GM18907 (cell line): ENCODE data around the gene SYT15.

Experiments
- ATAC-seq: cut with Tn5 transposase; IDR thresholded peaks from one replicate; pipeline ENCODE4 v1.9.1; 2021; ENCODE audit warnings: mild to moderate bottlenecking, moderate library complexity; ENCODE audit not compliant: unreplicated experiment

The SYT15 gene

GRCh38 chr10:46544989-46545791, 33.7 kb upstream of the SYT15 start:
- ATAC-seq = no peak

DNA sequence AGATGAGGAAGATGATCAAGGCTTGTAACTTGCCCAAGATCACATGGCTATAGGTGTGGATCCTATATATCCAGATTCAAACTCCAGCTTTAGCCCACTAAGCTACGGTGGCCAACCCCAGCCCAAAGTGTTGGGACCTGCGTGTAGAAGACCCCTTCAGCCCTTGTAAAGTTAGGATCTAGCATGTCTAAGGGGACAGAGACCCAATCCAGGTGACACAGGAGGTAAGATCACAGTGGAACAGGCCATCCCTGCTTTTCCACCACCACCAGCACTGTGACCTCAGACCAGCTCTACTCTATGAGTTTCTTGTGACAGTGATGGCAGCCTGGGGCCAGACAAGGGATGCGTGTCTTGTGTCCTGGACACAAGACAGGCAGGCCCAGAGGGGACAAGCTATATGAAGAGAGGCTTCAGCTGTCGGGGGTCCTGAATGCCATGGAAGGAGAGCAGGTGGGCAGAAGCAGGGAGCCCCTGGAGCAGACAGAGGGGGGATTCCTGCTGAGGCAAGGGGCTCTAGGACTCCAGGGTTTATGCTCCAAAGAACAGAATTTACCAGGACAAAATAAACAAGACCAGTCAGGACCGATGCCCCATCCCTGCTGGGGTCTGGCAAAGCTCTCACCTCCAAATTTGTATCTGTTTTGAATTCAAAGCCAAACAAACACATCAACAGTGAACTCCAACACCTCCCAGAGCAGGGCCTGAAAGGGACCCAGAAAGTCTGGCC, 32.9 kb upstream of the SYT15 start:
- no peak for ATAC-seq

GRCh38 chr10:46546591-46547540, 32.1 kb upstream of the SYT15 start:
- no peak for ATAC-seq

GRCh38 chr10:46547541-46548497, 31.1 kb upstream of the SYT15 start:
- no peak for ATAC-seq

DNA sequence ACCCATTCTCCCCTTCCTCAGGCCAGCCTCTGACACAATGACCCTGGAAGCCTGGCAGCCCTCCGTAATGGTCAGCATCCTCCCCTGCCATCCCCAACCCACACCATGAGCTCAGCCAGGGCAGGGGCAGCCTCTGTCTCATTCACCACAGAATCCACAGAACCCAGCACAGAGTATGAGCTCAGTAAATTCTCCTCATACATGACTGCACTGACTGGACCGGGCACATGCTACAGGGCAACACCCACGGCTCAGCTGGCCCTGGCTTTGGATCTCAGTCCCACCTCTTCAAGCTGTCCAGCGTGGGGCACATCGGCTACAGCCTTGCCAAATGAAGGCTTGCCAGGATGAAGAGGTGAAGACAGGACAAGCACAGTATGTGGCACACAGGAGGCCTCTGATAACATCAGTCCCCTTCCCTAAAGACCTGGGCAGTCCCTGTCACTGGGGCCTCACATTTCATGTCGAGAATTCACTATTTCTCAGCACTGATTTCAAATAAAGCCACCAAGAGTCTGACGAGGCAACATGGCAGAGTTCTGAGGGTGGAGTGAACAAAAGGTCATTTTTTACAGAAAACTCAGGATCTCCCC, 30.3 kb upstream of the SYT15 start:
- ATAC-seq = no peak

- no peak for ATAC-seq
Measured at GRCh38 chr10:46549171-46550075, 29.5 kb upstream of the SYT15 start.

DNA sequence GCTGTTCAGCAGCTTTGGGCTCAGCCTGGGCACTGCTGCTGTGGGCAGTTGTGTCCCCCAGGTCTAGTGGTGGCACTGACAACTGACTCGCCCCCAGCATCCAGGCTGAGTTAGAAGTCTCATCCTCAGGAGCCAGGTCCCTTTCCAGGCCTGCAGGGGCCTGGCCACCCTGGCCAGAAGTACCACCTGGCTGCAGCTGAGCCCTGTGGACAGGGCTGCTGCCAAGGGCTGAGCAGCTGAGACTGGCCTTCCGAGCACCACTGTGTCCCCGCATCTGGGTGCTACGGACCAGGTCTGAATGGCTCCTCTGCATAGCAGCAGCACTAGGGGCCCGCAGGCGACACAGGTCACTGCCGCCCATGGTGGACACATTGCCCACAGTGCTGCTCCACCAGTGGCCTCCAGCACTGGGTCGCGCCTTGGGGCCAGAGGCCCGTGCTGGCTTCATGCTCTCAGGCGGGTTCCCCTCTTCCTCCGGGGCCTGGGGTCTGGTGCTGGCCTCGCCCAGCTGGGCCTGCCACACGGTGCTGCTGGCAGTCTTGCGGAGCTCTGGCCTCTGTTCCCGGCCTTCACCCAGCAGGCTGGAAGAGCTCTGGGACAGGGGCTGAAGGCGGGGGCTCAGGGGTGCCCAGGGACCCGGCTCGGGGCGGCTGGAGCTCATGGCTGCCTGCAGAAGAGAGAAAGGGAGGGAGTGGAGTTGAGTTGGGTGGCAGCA, 28.7 kb upstream of the SYT15 start:
- no peak for ATAC-seq

GRCh38 chr10:46550795-46551700, 27.9 kb upstream of the SYT15 start:
- no peak for ATAC-seq

DNA sequence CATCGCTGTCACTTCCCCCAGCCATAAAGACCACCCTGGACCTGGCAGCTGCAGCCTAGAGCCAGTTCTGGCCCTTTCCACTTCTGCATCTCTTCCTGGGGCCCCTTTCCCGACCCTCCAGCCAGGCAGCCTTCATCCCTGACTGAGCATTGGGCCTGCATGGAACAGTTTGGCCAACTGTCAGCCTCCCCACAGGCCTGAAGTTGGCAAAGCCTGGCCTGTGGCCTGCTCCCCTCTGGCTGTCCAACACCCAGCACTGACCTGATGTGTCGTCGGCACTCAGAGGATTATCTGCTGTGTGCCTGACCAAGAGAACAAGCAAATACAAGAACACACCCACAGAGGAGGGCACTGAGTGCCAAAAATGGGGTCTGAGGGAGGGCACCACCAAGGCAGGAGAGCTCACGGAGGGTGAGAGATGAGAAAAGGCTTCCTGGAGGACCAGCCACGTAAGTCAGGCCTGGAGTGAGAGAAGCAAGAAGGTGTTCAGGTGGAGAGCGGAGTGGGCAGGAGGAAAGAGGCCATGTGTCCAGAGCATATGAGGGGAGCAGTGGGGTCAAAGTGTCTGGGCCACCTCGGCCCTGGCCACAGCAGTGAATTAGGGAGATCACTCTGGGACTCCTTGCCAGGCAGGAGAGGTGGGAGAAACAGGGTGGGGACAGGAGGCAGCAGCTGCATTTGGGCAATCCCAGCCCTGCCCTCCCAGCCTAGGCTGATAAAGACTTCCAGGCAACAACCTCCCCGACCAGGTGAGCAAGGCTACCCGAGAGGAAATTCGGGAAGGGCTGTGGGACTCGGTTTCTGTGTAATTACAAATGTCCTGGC, 27.0 kb upstream of the SYT15 start:
- ATAC-seq = no peak

- ATAC-seq = no peak
Measured at GRCh38 chr10:46552526-46553237, 26.2 kb upstream of the SYT15 start.

DNA sequence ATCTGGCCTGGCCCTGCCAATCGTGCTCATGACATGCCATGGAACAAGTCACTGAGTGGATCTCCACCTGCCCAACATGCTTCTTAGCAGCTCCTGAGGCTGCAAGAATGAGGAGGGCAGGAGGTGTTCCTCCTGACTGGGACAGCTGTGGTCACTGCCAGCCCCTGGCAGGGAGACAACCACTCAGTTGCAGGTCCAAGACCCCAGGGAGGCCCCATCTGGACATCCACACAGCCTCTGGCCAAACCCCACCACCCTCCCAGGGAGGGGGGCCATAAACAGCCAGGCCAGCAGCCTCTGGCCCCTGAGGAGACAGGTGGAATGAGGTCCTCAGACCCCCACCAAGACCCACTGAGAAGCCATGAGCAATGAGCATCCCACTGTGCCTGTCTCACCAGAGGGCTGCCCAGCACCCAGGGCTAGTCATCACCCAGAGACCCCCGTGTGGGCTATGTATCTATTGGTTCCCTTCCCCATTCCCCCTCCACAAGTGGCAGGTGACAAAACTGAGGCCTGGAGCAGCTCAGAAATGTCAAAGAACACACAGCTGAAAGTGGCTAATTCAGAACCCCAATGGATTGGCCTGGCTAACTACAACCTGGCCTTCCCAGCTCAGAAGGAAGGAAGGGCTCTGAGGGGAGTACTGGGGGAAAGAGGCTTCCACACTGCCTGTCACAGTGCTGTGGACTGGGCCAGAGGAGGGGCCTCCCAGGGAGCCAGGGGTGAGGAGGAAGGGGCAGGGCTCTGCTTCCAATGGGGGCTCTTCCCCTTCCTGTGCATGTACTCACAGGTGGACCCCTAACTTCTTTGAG, 25.5 kb upstream of the SYT15 start:
- ATAC-seq = no peak

DNA sequence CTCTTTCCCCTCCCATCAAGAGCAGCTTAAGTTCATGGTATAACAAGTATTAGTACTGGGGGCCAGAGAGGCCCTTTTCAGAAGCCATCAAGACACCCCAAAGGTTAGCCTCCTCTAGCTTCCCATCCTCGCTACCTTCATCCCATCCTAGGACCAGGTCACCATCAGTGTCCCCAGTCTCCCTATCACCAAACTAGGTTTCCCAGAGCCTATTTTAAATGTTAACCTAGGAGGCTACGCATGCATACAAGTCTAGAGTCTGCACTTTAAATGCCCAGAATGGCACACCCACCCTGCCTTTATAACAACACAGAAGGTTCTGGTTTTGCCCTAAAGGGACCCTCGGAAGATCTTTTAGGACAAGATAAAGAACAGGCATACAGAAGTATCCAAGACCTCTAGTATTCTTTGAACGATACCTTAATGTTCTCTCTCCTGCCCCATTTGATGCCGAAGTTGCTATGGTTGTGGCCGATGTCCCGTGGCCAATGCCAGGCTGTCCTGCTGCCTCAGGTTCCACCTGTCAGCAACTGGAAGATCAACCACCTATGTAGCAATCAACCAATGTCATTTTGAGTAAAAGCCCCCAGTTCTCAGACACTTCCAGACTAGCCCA, 24.7 kb upstream of the SYT15 start:
- no peak for ATAC-seq

GRCh38 chr10:46555366-46555712, 23.6 kb upstream of the SYT15 start:
- ATAC-seq = no peak

GRCh38 chr10:46555713-46556514, 23.0 kb upstream of the SYT15 start:
- no peak for ATAC-seq
